Stomach smooth muscle (tissue), 2 donors: ENCODE measurements around the gene FRK.

Experiments used
- H3K27ac ChIP-seq: one replicate; pipeline ENCODE4 v1.7.0; 2013; ENCODE audit warnings: mild to moderate bottlenecking, low read length, inconsistent platforms
- H3K27me3 ChIP-seq, 2 donors: one replicate each; pipeline ENCODE4 v1.7.0; 2013; ENCODE audit warnings: low read length in 2 of 2; ENCODE audit not compliant: insufficient read depth in 2 of 2, control insufficient read depth in 1 of 2
- H3K36me3 ChIP-seq, 2 donors: one replicate each; pipeline ENCODE4 v1.7.0; 2013; ENCODE audit warnings: low read length in 2 of 2; ENCODE audit not compliant: control insufficient read depth in 2 of 2, insufficient read depth in 2 of 2
- H3K4me1 ChIP-seq: one replicate; pipeline ENCODE4 v1.7.0; 2013; ENCODE audit warnings: low read length; ENCODE audit not compliant: control insufficient read depth, insufficient read depth
- H3K4me3 ChIP-seq, 2 donors: one replicate each; pipeline ENCODE4 v1.7.0; 2013; ENCODE audit warnings: low read length in 2 of 2
- H3K9ac ChIP-seq, 2 donors: one replicate each; pipeline ENCODE4 v1.7.0; 2013; ENCODE audit warnings: low read length in 2 of 2, mild to moderate bottlenecking in 1 of 2
- H3K9me3 ChIP-seq, 2 donors: one replicate each; pipeline ENCODE4 v1.7.0; 2013; ENCODE audit warnings: low read length in 2 of 2; ENCODE audit not compliant: control insufficient read depth in 2 of 2
- donor health status: healthy.
- donor health status: Pancreatic carcinoma.

Gene FRK, protein sequence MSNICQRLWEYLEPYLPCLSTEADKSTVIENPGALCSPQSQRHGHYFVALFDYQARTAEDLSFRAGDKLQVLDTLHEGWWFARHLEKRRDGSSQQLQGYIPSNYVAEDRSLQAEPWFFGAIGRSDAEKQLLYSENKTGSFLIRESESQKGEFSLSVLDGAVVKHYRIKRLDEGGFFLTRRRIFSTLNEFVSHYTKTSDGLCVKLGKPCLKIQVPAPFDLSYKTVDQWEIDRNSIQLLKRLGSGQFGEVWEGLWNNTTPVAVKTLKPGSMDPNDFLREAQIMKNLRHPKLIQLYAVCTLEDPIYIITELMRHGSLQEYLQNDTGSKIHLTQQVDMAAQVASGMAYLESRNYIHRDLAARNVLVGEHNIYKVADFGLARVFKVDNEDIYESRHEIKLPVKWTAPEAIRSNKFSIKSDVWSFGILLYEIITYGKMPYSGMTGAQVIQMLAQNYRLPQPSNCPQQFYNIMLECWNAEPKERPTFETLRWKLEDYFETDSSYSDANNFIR

DNA sequence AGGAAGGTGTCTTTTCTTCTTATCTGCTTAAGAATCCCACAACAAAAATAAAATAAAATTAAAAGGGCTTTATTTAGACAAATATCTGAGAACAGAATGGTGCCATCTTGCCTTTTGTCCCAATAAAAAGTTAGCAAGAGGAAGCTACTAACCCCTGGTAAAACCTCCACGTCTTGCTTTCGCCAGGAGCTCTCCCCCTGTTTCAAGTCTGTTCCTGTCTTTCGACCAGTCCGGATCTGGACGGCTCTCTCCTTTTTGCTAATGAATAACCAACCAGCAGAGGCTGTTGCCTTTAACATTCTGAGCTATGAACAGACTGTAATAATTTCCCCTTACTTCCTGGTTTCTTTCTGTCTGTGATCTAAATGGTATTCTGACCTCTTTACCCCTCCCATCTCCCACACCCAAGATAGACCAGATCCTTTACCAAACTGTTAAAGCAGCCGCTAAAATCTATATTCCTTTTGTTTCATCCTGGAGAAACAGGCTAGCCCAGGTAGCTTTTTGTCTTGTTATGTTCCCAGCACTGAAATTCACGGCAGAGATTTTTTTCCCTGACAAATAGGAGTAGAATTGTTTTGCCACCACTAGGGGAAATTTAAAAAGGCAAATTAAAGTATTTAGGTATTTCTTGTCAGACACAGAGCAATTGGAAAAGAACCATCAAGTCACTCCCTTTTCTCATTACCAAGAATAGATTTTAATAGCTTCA lies at the start of gene FRK:
Gene FRK (minus strand): TSS at position 320 of the 712 bp plus-strand sequence. CDS start 580 bp downstream, outside the sequence.
- Histone ChIP-seq H3K9ac (no peak within 1 kb of the TSS), H3K27ac (no peak within 1 kb of the TSS), H3K9me3 (no peaks in the 10 kb centered on the region), H3K4me1 (peaks cover 3% of the 10 kb centered on the region), H3K4me3 (peak within 1 kb of the TSS in 1 of 2 donors; percentile 62), H3K36me3 (no peaks in the 10 kb centered on the region), H3K27me3 (no peaks in the 10 kb centered on the region)

DNA sequence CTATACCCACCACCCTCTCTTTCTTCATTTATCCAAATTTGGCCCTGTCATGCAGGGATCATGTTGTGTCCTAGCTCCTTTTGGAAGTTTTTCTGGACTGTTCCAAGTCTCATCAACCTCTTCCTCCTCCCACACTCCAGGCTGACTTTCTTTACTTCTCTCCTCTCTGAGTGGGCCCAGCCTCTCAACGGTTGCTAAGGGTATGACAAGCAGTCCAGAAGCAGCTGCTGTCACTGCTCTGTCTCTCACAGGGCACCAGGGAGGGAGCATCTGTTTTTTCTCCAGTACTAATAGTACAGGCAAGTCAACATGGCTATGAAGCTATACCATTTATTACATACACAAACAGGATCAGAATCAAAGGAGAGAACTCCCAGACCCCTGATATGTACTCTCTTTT lies 48.1 kb upstream of the FRK start:
- H3K4me3 ChIP-seq: no peak overlapping the region
- no peak overlapping the region for H3K9ac ChIP-seq
- no peaks in the 10 kb centered on the region for H3K9me3 ChIP-seq
- no peak overlapping the region for H3K27ac ChIP-seq
- H3K4me1 ChIP-seq: peaks cover 3% of the 10 kb centered on the region
- peaks cover 21 to 29% of the 10 kb centered on the region in 2 donors for H3K36me3 ChIP-seq
- H3K27me3 ChIP-seq: no peaks in the 10 kb centered on the region

DNA sequence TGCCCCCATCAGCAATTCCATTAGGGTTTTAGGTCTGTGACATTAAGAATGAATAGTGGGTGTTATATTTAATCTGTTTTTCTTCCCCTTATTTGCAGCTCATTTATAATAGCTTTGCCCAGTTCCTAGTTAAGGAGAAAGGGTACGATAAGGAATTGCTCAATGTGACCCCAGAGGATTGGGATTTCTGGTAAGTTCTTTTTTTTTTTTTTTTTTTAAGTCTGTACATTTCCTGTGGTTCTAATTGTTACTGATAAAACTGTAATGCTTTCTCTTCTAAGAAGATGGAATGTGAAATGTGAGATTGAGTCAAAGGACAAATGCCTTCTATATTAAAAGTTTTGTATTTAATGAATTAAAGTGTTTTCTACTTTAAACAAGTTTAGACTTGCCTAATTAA lies 45.5 kb upstream of the FRK start:
- H3K36me3 ChIP-seq: peaks cover 14 to 16% of the 10 kb centered on the region in 2 donors
- no peak overlapping the region for H3K27ac ChIP-seq
- H3K9ac ChIP-seq: no peak overlapping the region
- peaks cover 18% of the 10 kb centered on the region for H3K4me1 ChIP-seq
- H3K27me3 ChIP-seq: no peaks in the 10 kb centered on the region
- H3K9me3 ChIP-seq: no peaks in the 10 kb centered on the region
- no peak overlapping the region for H3K4me3 ChIP-seq

DNA sequence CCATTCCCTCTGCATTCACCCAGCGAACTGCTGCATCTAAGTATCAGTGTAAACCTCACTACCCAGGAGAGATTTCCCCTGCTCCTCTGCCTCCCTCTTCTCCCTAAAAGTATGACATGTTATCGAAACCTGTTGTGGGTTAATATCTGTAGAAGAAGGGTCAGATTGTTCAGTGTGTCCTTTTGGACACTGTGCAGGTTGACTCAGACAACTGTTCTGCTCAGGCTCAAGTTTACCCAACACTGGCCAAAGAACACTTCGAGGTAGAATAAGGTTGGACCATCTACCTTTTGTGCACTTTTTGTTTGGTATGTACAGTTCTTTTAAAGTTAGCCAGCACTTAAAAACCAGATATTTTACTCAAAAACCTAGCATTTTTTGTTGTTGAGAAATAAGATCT lies 44.6 kb upstream of the FRK start:
- peaks cover 7 to 9% of the 10 kb centered on the region in 2 donors for H3K36me3 ChIP-seq
- peaks cover 18% of the 10 kb centered on the region for H3K4me1 ChIP-seq
- H3K9ac ChIP-seq: no peak overlapping the region
- H3K4me3 ChIP-seq: no peak overlapping the region
- H3K9me3 ChIP-seq: no peaks in the 10 kb centered on the region
- H3K27me3 ChIP-seq: no peaks in the 10 kb centered on the region
- no peak overlapping the region for H3K27ac ChIP-seq

DNA sequence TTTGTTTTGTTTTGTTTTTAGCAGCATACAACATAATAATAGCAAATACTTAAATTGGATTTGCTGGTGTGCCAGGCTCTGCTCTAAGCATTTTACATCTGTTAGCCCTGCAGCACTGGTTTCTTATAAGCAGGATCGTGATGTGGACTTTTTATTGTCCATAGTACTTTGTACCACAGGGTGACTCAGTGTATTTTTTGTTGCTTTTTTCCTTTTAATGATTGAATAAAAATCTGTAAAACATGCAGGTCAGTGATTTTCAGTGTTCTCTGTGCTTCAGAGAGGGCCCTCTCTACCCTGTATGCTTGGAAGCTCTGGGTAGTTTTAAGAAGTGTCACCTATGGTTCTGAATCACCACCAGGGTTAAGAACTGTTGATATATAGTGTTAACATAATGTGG lies 43.9 kb upstream of the FRK start:
- H3K4me3 ChIP-seq: no peak overlapping the region
- peaks cover 5 to 7% of the 10 kb centered on the region in 2 donors for H3K36me3 ChIP-seq
- no peak overlapping the region for H3K9ac ChIP-seq
- H3K9me3 ChIP-seq: no peaks in the 10 kb centered on the region
- no peaks in the 10 kb centered on the region for H3K27me3 ChIP-seq
- peaks cover 18% of the 10 kb centered on the region for H3K4me1 ChIP-seq
- H3K27ac ChIP-seq: no peak overlapping the region

DNA sequence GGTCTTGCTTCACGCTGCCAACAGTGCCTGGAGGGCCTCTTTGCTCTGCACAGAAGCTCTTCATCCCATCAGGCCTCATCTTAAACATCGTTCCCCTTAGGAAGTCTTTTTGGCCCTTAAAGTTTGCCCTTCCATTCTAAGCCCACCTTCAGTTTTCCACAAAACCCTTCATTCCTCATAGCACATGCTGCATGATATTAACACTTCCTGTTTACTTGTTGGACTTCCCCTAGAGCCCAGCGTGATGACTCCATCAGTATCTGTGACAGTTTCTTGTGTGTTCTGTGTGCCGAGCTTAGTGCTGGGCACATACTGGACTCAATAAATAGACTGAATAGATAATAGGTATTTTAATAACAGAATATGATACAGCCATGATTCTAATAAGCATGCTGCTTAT lies 42.2 kb upstream of the FRK start:
- no peak overlapping the region for H3K4me3 ChIP-seq
- no peak overlapping the region for H3K27ac ChIP-seq
- H3K27me3 ChIP-seq: no peaks in the 10 kb centered on the region

DNA sequence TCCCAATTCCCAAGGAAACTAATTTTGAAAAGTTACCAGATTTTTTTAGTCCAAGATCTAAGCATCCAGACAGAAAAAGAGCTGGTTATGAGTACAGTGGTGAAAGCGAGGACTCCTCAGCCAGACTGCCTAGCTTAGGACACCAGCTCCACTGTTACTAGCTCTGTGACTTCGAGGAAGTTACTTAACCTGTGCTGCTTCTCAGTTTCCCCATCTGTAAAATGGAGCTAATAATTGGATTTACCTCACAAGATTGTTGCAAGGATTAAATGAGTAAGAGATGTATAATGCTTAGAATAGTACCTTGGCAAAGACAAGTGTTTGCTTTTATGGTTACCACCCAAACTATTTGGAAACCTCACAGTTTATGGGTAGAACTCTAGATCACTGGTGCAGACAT lies 41.1 kb upstream of the FRK start:
- Histone ChIP-seq H3K9ac (peak overlapping the region; percentile 78 to 83), H3K36me3 (no peaks in the 10 kb centered on the region), H3K27ac (peak overlapping the region; percentile 89), H3K4me3 (peak overlapping the region; percentile 72 to 90), H3K9me3 (no peaks in the 10 kb centered on the region), H3K4me1 (peaks cover 15% of the 10 kb centered on the region), H3K27me3 (no peaks in the 10 kb centered on the region)

More for the DNA sequence above, 42.2 kb upstream of the FRK start:
- Histone ChIP-seq H3K4me1 (peaks cover 15% of the 10 kb centered on the region), H3K9ac (no peak overlapping the region), H3K9me3 (no peaks in the 10 kb centered on the region), H3K36me3 (no peaks in the 10 kb centered on the region)

DNA sequence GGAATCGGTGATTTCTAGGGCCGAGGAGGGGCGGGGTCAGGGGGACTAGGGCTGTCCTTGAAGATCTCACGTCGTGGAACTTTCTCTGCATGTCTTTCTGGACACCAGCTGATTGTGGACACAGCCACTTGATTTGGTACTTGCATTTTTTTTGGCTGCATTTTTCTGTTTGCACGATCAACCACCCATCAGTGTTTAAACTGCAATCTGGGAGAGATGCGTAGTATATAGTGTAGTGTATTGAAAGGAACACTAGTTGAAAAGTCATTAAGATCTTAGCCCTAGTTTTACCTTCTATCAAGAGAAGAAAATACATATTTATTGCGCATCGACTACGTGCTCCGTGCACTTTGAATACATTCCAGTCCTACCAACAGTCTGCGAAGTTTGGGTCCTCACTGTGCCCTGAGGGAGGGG lies 40.6 kb upstream of the FRK start:
- no peaks in the 10 kb centered on the region for H3K27me3 ChIP-seq
- peak overlapping the region; percentile 72 to 90 for H3K4me3 ChIP-seq
- H3K36me3 ChIP-seq: no peaks in the 10 kb centered on the region
- no peaks in the 10 kb centered on the region for H3K9me3 ChIP-seq
- H3K4me1 ChIP-seq: peaks cover 15% of the 10 kb centered on the region
- peak overlapping the region; percentile 89 for H3K27ac ChIP-seq
- peak overlapping the region; percentile 78 to 83 for H3K9ac ChIP-seq

DNA sequence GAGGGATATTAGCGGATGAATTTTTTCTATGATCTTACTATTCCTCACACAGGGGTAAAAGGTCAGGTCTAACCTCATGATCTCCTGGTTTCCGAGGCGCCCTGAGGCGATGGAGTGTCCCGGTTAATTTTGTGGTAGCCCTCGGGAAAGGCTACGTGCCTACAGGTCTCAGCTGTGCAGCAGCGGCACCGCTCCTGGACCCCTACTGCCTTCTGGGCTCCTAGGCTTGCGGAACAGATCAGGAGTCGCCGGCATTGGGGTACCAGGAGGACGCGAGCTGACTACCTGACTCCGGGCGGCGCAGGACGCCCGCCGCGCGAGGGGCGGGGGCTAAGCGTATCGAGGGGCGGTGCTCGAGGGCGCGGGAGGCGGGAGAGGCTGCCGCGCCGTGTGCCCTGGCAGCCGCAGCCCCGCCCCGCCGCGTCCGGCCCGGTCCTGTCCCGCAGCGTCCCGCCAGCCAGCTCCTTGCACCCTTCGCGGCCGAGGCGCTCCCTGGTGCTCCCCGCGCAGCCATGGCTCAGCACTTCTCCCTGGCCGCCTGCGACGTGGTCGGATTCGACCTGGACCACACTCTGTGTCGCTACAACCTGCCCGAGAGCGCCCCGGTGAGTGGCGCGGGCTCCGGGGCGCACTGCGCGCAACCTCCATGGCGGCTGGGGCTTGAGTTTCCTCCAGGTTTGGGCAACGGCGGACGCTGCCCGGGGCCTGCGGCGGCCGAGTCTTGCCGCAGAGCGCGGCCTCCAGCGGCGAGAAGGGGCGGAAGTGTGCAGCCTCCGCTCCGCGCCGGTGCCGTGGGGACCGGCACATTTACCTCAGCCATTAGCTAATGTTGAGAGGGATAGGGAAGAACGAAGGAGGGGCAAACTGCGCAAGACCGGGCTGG lies 40.0 kb upstream of the FRK start, which contains the start of gene NT5DC1:
Gene NT5DC1 (plus strand): TSS at position 435 of the 883 bp plus-strand sequence. CDS start 78 bp downstream, at position 513.
- peak within 1 kb of the TSS; percentile 89 for H3K27ac ChIP-seq
- H3K9ac ChIP-seq: peak within 1 kb of the TSS; percentile 78 to 83
- H3K4me1 ChIP-seq: peaks cover 15% of the 10 kb centered on the region

DNA sequence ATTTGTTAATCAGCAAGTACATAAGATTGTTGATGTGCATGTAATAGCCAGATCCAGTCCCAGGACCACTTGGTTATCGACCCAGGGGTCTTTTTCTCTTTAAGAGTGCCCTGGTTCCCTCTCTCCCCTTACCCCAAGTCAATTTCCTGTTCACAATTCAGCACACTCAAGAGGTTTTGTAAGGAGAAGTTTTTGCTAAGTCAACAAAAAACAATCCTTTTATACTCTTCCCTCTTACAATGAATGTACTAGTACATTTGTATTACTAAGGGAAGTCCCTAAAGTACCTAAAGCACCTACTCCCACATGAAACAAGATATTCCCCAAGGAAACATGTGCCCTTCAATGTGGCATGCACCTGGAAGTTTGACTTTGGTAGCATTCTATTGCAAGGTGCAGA lies 38.3 kb upstream of the FRK start:
- no peaks in the 10 kb centered on the region for H3K36me3 ChIP-seq
- peaks cover 15% of the 10 kb centered on the region for H3K4me1 ChIP-seq
- H3K4me3 ChIP-seq: no peak overlapping the region
- H3K27ac ChIP-seq: no peak overlapping the region
- H3K9ac ChIP-seq: peak overlapping the region in 1 of 2 donors; percentile 6
- H3K27me3 ChIP-seq: no peaks in the 10 kb centered on the region
- H3K9me3 ChIP-seq: peaks cover 0 to 4% of the 10 kb centered on the region in 2 donors

More for the DNA sequence above, 40.0 kb upstream of the FRK start, which contains the start of gene NT5DC1:
- Histone ChIP-seq H3K36me3 (no peaks in the 10 kb centered on the region), H3K4me3 (peak within 1 kb of the TSS; percentile 72 to 90), H3K9me3 (peaks cover 0 to 4% of the 10 kb centered on the region in 2 donors), H3K27me3 (no peaks in the 10 kb centered on the region)
